HEK293 (cell line): ENCODE measurements around the gene PER1.

ENCODE experiments used
- CTCF ChIA-PET: fragments of 350-600 bp; formaldehyde crosslinking; extraction: SDS; loops from one replicate; lab custom pipeline; 2021; ENCODE audit warnings: antibody characterized with exemption; lab: Yijun Ruan, JAX
- POLR2A ChIA-PET: fragments of 300-600 bp; formaldehyde crosslinking; extraction: SDS; loops from one replicate; lab custom pipeline; 2020; ENCODE audit warnings: antibody characterized with exemption, inconsistent platforms; lab: Yijun Ruan, JAX
- H3K27ac ChIP-seq: fragments of 200-500 bp; sonication (Bioruptor generic); 2 replicates; pipeline ENCODE4 v1.5.1; 2014; ENCODE audit warnings: low read depth, low read length, control low read depth, inconsistent platforms; ENCODE audit errors: extremely low read depth
- H3K36me3 ChIP-seq, 2 experiments: fragments of 200-500 bp in 1 of 2; sonication (Bioruptor generic) in 1 of 2; 1 replicate in 1 of 2; 2 replicates in 1 of 2; pipeline ENCODE4 v1.5.1; 2014 to 2017; ENCODE audit warnings: inconsistent platforms in 2 of 2, low read length in 2 of 2; ENCODE audit not compliant: control insufficient read depth in 2 of 2, insufficient read depth in 1 of 2
- H3K4me1 ChIP-seq: fragments of 200-500 bp; sonication (Bioruptor generic); 2 replicates; pipeline ENCODE4 v1.5.1; 2014; ENCODE audit warnings: mild to moderate bottlenecking, low read length, inconsistent platforms; ENCODE audit not compliant: control insufficient read depth, insufficient read depth
- H3K4me3 ChIP-seq: 2 replicates; pipeline ENCODE4 v1.5.1; 2011; ENCODE audit warnings: low read depth, mild to moderate bottlenecking, control low read depth, low read length, moderate library complexity
- H3K9me3 ChIP-seq: fragments of 200-500 bp; sonication (Bioruptor generic); 2 replicates; pipeline ENCODE4 v1.5.1; 2014; ENCODE audit warnings: low read depth, low read length, inconsistent platforms; ENCODE audit not compliant: control insufficient read depth, insufficient read depth
- BCL11A ChIP-seq: fragments of 450-650 bp; formaldehyde crosslinking; IDR thresholded peaks from 2 replicates; pipeline ENCODE4 v1.5.1; 2016; ENCODE audit warnings: low read depth, missing biosample characterization, missing genetic modification characterization
- IKZF3 ChIP-seq: fragments of 450-650 bp; IDR thresholded peaks from 2 replicates; pipeline ENCODE4 v1.5.0; 2018; ENCODE audit warnings: missing biosample characterization, mild to moderate bottlenecking, missing genetic modification characterization, moderate library complexity
- KLF1 ChIP-seq: fragments of 450-650 bp; formaldehyde crosslinking; IDR thresholded peaks from 2 replicates; pipeline ENCODE4 v1.5.1; 2016; ENCODE audit warnings: missing biosample characterization, missing genetic modification characterization
- KLF10 ChIP-seq: fragments of 450-650 bp; IDR thresholded peaks from 2 replicates; pipeline ENCODE4 v1.5.1; 2018; ENCODE audit warnings: missing biosample characterization, mild to moderate bottlenecking, missing genetic modification characterization
- SP7 ChIP-seq: fragments of 450-650 bp; formaldehyde crosslinking; IDR thresholded peaks from 2 replicates; pipeline ENCODE4 v1.5.1; 2016; ENCODE audit warnings: missing biosample characterization, missing genetic modification characterization
- ZBTB17 ChIP-seq: fragments of 450-650 bp; formaldehyde crosslinking; IDR thresholded peaks from 2 replicates; pipeline ENCODE4 v1.5.1; 2016; ENCODE audit warnings: missing biosample characterization, missing genetic modification characterization
- ZFHX2 ChIP-seq: fragments of 450-650 bp; formaldehyde crosslinking; conservative IDR thresholded peaks from 2 replicates; pipeline ENCODE4 v1.5.1; 2016; ENCODE audit warnings: missing biosample characterization, missing genetic modification characterization
- ZNF140 ChIP-seq: fragments of 450-650 bp; formaldehyde crosslinking; IDR thresholded peaks from 2 replicates; pipeline ENCODE4 v1.5.1; 2016; ENCODE audit warnings: missing biosample characterization, missing genetic modification characterization
- ZNF146 ChIP-seq: fragments of 450-650 bp; formaldehyde crosslinking; IDR thresholded peaks from 2 replicates; pipeline ENCODE4 v1.5.1; 2016; ENCODE audit warnings: missing biosample characterization, missing genetic modification characterization
- ZNF335 ChIP-seq: fragments of 450-650 bp; formaldehyde crosslinking; conservative IDR thresholded peaks from 2 replicates; pipeline ENCODE4 v1.5.1; 2016; ENCODE audit warnings: missing biosample characterization, missing genetic modification characterization
- ZNF37A ChIP-seq: fragments of 450-650 bp; IDR thresholded peaks from 2 replicates; pipeline ENCODE4 v1.5.1; 2018; ENCODE audit warnings: missing biosample characterization, missing genetic modification characterization
- ZNF558 ChIP-seq: fragments of 450-650 bp; formaldehyde crosslinking; IDR thresholded peaks from 2 replicates; pipeline ENCODE4 v1.5.1; 2016; ENCODE audit warnings: missing biosample characterization, missing genetic modification characterization
- ZNF600 ChIP-seq: fragments of 450-650 bp; formaldehyde crosslinking; IDR thresholded peaks from 2 replicates; pipeline ENCODE4 v1.5.1; 2016; ENCODE audit warnings: missing biosample characterization, missing genetic modification characterization
- ZNF621 ChIP-seq: fragments of 450-650 bp; formaldehyde crosslinking; IDR thresholded peaks from 2 replicates; pipeline ENCODE4 v1.5.1; 2017; ENCODE audit warnings: missing biosample characterization, missing genetic modification characterization
- ZNF660 ChIP-seq: fragments of 450-650 bp; IDR thresholded peaks from 2 replicates; pipeline ENCODE4 v1.5.1; 2018; ENCODE audit warnings: missing biosample characterization, mild to moderate bottlenecking, missing genetic modification characterization
- ZNF664 ChIP-seq: fragments of 450-650 bp; formaldehyde crosslinking; IDR thresholded peaks from 2 replicates; pipeline ENCODE4 v1.5.1; 2016; ENCODE audit warnings: missing biosample characterization, missing genetic modification characterization
- TF ChIP-seq, protein P1 (sequence below): fragments of 450-650 bp; formaldehyde crosslinking; IDR thresholded peaks from 2 replicates; pipeline ENCODE4 v1.5.1; 2017; ENCODE audit warnings: missing biosample characterization, missing genetic modification characterization
- TF ChIP-seq, protein P2 (sequence below): fragments of 450-650 bp; formaldehyde crosslinking; IDR thresholded peaks from 2 replicates; pipeline ENCODE4 v1.5.1; 2016; ENCODE audit warnings: missing biosample characterization, missing genetic modification characterization, borderline replicate concordance
- TF ChIP-seq, protein P3 (sequence below): fragments of 450-650 bp; formaldehyde crosslinking; IDR thresholded peaks from 2 replicates; pipeline ENCODE4 v1.5.1; 2016; ENCODE audit warnings: missing biosample characterization, missing genetic modification characterization
- TF ChIP-seq, protein P4 (sequence below): sonication (generic); formaldehyde crosslinking; IDR thresholded peaks from 2 replicates; pipeline ENCODE4 v1.8.1; 2022; ENCODE audit warnings: mild to moderate bottlenecking, moderate library complexity, missing genetic modification reagents
- TF ChIP-seq, protein P5 (sequence below): fragments of 450-650 bp; formaldehyde crosslinking; IDR thresholded peaks from 2 replicates; pipeline ENCODE4 v1.5.1; 2016; ENCODE audit warnings: missing biosample characterization, missing genetic modification characterization, borderline replicate concordance
- TF ChIP-seq, protein P6 (sequence below): fragments of 450-650 bp; formaldehyde crosslinking; IDR thresholded peaks from 2 replicates; pipeline ENCODE4 v1.5.1; 2016; ENCODE audit warnings: missing biosample characterization, missing genetic modification characterization

Gene PER1

DNA sequence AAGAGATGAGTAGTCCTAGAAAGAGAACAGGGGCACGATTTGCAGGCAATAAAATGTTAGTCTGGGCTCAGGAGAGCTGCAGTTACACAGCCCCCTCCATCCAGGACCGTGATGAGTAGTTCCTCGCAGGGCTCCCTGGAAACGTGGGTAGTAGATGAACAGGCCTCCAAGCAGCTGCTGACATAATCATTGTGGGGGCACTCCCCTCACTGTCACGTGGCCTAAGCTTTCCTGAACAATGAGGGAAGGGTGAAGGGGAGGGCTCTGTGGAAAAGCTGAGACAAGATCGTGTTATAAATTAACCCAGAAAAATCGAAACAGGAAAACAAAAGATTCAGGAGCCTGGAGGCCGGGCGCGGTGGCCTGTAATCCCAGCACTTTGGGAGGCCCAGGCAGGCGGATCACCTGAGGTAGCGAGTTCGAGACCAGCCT lies 1.3 kb upstream of the PER1 start:
- H3K4me1 ChIP-seq, result peaks cover 25% of the 10 kb centered on the region
- H3K36me3 ChIP-seq, result peaks cover 4 to 25% of the 10 kb centered on the region in 2 experiments; a peak in 2 of 3 replicates
- ChIA-PET POLR2A (interaction anchor here (0.6 to 2.0 kb wide), 14 partner anchors 10 to 296 kb away, joined by 3 to 16 read pairs (median 4); partner anchors contain the start of genes ALOXE3, AURKB, BORCS6 and KRABD2), CTCF (interaction anchor here (0.6 to 3.2 kb wide), 7 partner anchors 35 to 1363 kb away, joined by 3 to 15 read pairs (median 4); partner anchors contain the start of gene ALOXE3)
- no peak overlapping the region for H3K4me3 ChIP-seq
- H3K9me3 ChIP-seq, result no peaks in the 10 kb centered on the region
- peak overlapping the region; percentile 74 for H3K27ac ChIP-seq
- TF ChIP-seq ZNF621, result no peak
- TF ChIP-seq ZNF558 (tag by site-specific recombination), result 0 out of 2 replicates have a peak, but pooled peaks have one; percentile 29
- peak; percentile 58; the same call in 1 of the 2 replicates for TF ChIP-seq ZNF660 (tag by site-specific recombination)
- TF ChIP-seq KLF10, result peak; percentile 88
- TF ChIP-seq BCL11A, result 0 out of 2 replicates have a peak, but pooled peaks have one; percentile 8
- TF ChIP-seq, protein P1, sequence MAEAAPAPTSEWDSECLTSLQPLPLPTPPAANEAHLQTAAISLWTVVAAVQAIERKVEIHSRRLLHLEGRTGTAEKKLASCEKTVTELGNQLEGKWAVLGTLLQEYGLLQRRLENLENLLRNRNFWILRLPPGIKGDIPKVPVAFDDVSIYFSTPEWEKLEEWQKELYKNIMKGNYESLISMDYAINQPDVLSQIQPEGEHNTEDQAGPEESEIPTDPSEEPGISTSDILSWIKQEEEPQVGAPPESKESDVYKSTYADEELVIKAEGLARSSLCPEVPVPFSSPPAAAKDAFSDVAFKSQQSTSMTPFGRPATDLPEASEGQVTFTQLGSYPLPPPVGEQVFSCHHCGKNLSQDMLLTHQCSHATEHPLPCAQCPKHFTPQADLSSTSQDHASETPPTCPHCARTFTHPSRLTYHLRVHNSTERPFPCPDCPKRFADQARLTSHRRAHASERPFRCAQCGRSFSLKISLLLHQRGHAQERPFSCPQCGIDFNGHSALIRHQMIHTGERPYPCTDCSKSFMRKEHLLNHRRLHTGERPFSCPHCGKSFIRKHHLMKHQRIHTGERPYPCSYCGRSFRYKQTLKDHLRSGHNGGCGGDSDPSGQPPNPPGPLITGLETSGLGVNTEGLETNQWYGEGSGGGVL (tag by site-specific recombination), result peak; percentile 86
- TF ChIP-seq ZNF140, result no peak
- peak; percentile 89 for TF ChIP-seq ZBTB17
- TF ChIP-seq ZNF600, result 0 out of 2 replicates have a peak, but pooled peaks have one; percentile 6
- TF ChIP-seq, protein P2, sequence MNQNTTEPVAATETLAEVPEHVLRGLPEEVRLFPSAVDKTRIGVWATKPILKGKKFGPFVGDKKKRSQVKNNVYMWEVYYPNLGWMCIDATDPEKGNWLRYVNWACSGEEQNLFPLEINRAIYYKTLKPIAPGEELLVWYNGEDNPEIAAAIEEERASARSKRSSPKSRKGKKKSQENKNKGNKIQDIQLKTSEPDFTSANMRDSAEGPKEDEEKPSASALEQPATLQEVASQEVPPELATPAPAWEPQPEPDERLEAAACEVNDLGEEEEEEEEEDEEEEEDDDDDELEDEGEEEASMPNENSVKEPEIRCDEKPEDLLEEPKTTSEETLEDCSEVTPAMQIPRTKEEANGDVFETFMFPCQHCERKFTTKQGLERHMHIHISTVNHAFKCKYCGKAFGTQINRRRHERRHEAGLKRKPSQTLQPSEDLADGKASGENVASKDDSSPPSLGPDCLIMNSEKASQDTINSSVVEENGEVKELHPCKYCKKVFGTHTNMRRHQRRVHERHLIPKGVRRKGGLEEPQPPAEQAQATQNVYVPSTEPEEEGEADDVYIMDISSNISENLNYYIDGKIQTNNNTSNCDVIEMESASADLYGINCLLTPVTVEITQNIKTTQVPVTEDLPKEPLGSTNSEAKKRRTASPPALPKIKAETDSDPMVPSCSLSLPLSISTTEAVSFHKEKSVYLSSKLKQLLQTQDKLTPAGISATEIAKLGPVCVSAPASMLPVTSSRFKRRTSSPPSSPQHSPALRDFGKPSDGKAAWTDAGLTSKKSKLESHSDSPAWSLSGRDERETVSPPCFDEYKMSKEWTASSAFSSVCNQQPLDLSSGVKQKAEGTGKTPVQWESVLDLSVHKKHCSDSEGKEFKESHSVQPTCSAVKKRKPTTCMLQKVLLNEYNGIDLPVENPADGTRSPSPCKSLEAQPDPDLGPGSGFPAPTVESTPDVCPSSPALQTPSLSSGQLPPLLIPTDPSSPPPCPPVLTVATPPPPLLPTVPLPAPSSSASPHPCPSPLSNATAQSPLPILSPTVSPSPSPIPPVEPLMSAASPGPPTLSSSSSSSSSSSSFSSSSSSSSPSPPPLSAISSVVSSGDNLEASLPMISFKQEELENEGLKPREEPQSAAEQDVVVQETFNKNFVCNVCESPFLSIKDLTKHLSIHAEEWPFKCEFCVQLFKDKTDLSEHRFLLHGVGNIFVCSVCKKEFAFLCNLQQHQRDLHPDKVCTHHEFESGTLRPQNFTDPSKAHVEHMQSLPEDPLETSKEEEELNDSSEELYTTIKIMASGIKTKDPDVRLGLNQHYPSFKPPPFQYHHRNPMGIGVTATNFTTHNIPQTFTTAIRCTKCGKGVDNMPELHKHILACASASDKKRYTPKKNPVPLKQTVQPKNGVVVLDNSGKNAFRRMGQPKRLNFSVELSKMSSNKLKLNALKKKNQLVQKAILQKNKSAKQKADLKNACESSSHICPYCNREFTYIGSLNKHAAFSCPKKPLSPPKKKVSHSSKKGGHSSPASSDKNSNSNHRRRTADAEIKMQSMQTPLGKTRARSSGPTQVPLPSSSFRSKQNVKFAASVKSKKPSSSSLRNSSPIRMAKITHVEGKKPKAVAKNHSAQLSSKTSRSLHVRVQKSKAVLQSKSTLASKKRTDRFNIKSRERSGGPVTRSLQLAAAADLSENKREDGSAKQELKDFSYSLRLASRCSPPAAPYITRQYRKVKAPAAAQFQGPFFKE, result no peak
- TF ChIP-seq, protein P3, sequence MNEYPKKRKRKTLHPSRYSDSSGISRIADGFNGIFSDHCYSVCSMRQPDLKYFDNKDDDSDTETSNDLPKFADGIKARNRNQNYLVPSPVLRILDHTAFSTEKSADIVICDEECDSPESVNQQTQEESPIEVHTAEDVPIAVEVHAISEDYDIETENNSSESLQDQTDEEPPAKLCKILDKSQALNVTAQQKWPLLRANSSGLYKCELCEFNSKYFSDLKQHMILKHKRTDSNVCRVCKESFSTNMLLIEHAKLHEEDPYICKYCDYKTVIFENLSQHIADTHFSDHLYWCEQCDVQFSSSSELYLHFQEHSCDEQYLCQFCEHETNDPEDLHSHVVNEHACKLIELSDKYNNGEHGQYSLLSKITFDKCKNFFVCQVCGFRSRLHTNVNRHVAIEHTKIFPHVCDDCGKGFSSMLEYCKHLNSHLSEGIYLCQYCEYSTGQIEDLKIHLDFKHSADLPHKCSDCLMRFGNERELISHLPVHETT (tag by site-specific recombination), result 0 out of 2 replicates have a peak, but pooled peaks have one; percentile 6
- peak; percentile 64; the same call in 1 of the 2 replicates for TF ChIP-seq ZNF335 (tag by site-specific recombination)
- peak; percentile 63 for TF ChIP-seq IKZF3
- TF ChIP-seq, protein P4, sequence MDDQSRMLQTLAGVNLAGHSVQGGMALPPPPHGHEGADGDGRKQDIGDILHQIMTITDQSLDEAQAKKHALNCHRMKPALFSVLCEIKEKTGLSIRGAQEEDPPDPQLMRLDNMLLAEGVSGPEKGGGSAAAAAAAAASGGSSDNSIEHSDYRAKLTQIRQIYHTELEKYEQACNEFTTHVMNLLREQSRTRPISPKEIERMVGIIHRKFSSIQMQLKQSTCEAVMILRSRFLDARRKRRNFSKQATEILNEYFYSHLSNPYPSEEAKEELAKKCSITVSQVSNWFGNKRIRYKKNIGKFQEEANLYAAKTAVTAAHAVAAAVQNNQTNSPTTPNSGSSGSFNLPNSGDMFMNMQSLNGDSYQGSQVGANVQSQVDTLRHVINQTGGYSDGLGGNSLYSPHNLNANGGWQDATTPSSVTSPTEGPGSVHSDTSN, result no peak
- peak; percentile 60 for TF ChIP-seq KLF1
- TF ChIP-seq, protein P5, sequence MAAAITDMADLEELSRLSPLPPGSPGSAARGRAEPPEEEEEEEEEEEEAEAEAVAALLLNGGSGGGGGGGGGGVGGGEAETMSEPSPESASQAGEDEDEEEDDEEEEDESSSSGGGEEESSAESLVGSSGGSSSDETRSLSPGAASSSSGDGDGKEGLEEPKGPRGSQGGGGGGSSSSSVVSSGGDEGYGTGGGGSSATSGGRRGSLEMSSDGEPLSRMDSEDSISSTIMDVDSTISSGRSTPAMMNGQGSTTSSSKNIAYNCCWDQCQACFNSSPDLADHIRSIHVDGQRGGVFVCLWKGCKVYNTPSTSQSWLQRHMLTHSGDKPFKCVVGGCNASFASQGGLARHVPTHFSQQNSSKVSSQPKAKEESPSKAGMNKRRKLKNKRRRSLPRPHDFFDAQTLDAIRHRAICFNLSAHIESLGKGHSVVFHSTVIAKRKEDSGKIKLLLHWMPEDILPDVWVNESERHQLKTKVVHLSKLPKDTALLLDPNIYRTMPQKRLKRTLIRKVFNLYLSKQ (tag by site-specific recombination), result no peak
- TF ChIP-seq ZNF37A, result no peak
- no peak for TF ChIP-seq ZNF146 (tag by site-specific recombination)
- TF ChIP-seq, protein P6, sequence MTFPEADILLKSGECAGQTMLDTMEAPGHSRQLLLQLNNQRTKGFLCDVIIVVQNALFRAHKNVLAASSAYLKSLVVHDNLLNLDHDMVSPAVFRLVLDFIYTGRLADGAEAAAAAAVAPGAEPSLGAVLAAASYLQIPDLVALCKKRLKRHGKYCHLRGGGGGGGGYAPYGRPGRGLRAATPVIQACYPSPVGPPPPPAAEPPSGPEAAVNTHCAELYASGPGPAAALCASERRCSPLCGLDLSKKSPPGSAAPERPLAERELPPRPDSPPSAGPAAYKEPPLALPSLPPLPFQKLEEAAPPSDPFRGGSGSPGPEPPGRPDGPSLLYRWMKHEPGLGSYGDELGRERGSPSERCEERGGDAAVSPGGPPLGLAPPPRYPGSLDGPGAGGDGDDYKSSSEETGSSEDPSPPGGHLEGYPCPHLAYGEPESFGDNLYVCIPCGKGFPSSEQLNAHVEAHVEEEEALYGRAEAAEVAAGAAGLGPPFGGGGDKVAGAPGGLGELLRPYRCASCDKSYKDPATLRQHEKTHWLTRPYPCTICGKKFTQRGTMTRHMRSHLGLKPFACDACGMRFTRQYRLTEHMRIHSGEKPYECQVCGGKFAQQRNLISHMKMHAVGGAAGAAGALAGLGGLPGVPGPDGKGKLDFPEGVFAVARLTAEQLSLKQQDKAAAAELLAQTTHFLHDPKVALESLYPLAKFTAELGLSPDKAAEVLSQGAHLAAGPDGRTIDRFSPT, result peak; percentile 39; the same call in 1 of the 2 replicates
- TF ChIP-seq SP7, result peak; percentile 17; the same call in 1 of the 2 replicates
- peak; percentile 60 for TF ChIP-seq ZFHX2 (tag by site-specific recombination)
- TF ChIP-seq ZNF664, result peak; percentile 42
